Stimulated activated CD8-positive, alpha-beta memory T cell treated with anti-CD3 and anti-CD28 coated beads, Interleukin-12 subunit alpha, Interleukin-12 subunit beta, amount 100 ng/mL, for 1 hour (primary cell): ENCODE results near the gene PHAF1.

Experiments
- DNase-seq: peaks from one replicate; pipeline ENCODE4 v3.0.0-alpha.2; 2020; ENCODE audit warnings: low read depth

PHAF1 gene

DNA sequence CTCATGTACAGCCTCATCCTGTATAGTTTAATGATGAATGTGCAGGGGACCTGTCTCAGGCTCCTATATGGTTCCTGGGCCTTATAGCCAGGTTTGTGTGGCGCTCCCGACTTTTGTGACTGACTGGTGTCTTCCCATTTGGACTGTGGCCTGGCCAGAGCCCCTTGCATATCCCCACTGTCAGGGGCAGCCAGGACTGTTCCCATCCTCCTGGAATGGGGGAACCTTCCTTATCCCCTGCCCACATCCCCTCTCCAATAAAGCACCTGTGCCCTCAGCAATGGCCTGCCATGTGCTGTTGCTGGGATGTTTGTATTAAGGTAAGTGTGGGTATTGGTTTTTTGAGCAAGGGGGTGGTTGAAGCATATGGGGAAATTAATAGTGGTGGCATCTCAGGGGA, 38.5 kb downstream of the PHAF1 start:
- no peak for DNase-seq

DNA sequence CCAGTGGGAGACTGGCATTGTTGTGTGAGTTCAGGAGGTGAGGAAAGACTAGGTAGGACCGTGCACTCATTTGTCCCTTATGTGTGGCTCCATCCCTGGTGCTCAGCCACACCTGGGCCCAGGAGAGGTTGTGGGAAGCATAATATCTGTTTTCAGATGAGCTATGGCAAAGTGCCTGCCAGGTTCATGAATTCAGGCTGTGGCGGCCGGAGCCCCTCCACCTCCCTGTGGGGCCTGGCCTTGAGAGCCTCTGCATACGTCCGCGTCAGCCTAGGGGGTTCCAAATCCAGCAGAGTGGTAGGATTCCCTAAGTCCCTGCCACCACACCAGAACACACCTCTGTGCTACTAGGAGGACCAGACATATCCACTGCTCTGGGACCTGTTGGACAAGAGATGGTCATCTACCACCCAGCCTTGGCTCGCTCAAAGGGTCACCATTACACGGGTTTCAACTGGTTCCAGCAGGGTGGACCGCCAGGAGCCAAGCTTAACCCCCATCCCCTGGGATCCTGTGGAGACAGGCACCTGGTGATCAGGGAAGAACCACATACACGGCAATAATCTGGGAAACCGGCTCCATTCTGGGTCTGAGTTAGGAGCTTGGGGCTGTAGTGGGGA, 39.0 kb downstream of the PHAF1 start:
- no peak for DNase-seq

DNA sequence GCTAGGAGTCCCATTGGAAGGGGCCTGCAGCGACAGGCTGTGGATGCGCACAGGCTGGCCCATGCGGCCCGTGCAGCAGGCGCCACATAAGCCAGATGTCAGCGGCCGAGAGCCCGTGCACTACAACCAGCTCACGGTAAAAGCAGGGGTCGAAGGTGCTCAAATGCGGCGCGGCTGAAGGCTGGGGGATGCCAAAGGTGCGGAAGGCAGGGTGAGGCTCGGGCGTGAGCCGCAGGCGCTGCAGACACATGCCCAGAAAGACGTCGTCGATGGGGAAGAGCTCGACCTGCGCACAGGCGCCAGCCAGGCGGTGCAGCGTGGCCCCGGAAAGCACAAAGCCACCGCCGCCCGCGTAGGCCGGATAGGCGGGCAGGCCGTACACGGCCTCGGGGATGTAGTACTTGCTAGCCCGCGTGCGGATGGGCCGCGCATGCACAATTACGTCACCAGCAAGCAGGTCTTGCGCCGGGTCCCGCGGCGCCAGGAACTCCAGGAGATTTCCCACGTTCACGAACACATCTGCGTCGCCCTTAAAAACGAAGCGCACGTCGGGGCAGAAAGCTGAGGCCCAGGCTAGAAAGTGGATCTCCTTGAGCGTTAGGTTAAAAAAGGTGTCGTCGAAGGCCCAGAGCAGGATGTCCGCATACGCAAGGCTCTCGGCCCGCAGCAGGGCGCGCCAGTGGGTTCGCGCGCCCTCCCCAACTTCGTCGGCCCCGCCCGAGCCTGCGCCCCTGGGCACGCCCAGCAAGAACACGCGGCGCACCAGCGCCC, 39.7 kb downstream of the PHAF1 start:
- no peak for DNase-seq

DNA sequence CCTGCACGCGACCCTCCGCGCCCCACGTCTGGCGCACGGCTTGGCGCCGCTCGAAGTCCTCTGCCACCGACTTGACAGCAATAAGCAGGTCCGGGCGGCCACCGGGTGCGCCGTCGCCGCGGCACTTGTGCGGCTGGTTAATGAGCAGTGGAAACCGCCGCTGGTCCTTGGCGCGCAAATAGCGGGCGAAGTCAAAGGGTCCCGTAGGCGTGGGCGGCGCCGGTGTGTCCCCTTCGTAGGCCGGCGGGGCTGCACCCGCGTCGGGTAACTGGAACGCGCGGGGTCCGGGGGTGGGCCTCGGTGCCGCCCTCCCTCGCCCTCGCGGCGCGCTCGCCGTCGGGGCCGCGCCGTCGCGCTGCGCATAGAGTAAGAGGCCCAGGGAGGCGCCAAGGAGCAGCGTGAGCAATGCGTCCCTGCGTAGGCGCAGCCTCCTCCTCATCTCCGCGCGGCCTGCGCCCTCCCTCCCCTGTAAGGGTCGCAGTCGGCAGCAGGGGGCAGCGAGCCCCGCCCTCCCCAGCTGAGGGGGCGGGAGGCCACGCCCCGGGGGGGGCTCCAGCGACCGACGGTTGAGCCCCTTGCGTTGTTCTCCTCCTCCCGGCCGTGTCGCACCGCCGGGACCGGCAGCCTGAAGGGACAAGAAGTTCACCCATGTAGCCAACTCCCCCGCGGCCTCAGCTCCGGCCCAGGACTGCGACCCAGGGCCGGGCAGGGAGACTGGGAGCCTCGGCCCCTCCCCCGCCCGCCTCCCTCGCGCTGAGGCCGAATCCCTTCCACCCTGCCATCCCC, 40.5 kb downstream of the PHAF1 start:
- no peak for DNase-seq

DNA sequence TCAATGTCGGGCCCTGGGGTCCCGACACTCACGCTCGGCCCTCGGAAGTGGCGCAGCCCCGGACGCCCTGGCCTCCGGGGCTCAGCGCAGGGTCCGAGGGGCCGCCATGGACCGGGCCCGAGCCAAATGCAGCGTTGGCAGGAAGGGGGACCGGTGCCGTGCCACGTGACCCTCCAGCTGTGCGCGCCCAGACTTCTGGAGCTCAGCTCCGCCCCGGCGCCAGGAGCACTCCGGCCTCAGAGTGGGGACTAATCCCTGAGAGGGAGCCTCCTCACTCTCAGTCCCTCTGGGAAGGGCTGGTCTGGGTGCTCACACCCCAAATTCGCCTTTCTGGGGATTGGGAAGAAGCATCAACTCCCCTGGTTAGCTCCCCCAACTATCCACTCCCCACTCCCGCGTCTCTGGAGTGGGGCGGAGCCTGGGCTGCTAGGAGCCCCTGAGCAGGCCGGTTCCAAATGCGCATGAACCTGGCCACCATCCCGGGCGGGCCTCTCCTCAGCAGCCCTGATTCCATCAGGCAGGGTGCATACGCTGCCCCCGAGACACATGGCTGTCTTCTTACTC, 41.2 kb downstream of the PHAF1 start, which contains the start of gene B3GNT9:
B3GNT9 (minus strand) TSS at position 166 of the 564 bp plus-strand sequence. CDS start 513 bp downstream, outside the sequence.
- no peak for DNase-seq

DNA sequence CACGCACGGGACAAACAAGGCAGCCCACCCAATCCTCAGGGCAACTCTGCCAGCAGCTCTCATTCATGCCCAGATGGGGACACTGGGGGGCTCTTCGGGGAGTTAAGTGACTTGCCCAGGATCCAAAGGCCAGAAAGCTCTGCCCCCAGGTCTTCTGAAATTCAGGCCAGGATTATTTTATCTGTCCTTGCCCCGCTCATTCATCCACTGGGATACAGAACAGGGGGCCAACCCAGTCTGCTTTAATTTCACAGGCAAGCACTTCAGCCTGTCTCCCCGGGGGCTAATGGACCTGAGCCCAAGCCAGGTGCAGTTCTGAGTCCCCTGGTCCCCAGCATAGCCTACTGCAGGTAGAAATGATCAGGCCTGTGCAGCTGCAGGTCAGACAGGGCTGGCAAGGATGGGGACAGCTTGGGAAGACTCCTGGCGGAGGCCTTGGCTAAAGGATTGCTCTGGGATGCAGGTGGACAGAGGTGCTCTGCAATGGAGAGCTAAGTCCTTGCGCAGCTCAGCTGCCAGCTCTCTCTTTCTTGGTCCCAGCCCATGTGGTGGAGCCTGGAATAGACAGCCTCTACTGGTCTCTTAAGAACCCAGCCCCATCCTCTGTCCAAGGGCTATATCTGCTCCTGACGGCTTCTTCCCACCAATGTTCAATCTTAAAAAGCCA, 41.8 kb downstream of the PHAF1 start:
- no peak for DNase-seq

DNA sequence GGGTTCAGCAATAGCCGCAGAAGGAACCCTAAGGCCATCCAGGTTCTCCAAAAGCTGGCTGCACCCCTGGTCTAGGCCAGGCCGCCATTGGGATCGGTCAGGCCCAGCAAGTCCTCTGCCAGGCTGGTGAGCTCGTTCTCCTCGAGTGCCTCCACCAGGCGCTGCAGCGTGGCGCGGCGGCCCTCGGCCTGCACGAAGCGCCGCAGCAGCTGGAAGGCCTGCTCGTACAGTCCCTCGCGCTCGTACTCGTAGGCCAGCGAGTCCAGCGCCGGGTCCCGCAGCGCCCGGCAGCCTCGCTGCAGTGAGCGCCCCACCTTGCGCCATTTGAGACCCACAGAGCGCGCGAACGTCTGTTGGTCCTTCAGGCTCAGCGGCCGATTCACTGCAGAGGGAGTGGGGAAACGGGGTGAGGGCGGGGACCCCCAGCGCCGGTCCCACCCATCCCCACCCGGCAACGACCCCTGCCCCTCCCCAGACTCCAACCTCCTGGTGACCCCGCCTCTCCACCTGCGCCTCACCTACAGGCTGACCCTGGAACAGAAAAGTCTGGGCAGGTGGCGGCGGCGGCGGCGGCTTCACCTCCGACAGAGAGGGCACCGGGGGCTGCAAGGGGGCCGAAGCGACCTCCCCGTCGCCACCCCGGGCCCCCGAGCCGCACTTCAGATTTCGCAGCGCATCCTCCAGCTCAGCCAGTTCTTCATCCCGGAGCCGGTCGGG, 45.0 kb downstream of the PHAF1 start:
- no peak for DNase-seq

DNA sequence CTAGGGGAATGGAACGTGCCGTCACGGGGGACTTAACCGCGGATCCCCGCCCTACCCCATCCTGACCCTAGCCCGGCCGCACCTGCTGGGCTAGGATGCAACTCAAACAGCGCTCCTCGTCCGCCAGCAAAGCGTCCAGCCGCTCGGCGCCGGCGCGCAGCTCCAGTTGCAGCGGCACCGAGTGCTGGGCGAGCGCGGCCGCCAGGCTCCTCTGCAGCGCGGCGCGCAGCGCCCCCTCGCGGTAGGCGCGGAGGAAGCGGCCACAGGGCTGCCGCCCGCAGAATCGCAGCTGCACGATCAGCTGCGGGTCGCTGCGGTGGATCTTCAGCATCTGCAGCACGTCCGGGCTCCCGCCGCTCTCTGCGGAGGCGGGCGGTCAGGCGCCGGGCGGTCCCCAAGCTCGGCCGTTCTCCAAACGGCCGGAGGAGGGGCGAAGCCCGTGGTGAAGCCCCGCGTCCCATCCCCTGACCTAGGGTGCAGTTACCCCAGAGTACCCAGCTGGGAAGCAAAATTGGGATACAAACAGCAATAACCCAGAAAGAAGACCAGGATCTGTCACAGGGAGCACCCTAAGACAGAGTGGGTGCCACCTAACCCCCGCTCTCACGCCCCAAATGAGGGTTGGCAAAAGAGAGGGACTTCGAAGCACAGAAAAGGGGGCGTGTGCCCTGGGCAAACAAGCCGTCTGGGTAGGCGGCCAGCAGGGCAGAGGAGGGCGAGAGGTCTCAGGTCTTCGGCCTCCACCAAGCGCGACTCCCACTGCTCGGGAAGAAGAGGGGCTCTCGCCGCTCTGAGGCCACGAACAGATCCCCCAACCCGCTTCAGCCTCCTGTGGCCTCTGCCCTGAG, 45.8 kb downstream of the PHAF1 start:
- DNase-seq: peak; percentile 63

DNA sequence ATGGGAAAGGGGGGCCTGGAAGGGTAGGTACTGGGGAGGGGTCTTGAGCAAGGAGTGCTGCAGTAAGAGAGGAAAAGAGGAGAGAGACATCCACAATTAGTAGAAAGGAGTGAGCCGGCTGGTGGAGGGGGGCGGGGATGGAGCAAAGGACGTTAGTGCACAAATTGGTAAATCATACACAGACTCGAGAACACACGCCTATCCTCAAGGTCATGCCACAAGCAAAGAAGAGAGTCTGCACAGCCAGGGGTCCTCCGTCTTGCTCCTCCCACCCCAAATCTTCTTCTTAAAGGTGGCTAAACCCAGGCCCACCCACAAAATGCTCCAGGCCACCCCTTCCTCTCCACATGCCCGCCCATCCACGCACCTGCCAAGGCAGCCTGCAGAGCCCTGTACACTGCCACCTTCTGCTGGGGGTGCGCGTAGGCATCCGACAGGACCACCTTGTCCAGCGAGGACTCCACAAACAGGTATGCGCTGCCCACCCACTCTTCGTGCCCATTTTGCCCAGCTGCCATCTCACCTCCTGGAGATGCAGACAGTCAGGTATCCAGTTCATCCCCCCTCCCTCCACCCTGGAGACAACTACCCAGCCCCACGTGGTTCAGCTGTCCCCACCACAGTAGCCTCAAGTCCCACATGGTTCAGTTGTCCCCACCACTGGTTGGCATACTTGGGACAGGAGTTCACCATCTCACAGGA, 46.6 kb downstream of the PHAF1 start:
- no peak for DNase-seq

DNA sequence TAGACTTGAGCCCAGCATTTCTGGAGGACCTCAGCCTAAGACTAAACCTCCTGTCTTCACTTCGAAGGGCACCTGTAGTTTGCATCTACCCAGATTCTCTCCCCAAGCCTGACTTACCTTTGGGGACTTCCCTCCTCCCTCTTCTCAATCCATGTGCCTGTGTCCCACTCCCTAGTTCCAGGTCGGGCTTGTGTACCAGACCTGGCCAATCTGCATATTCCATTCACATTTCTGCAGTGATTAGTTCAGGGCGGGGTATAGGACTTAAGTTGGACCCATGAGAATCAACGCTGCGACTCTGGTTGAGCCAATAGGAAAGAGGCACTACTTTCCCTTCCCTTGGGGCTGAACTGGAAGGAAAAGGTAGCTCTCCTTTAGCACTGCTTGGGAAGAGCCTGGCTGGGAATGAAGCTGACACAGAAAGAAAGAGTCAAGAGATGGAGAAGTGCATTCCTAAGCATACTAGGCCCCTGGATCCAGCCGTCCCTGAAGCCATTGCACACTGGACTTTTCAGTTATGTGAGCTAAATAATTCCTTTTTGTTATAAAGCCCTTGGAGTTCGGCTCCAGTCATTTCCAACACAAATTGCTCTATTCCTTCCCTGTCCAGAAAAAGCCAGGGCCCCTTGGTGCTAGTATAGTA, 47.5 kb downstream of the PHAF1 start:
- DNase-seq: no peak

DNA sequence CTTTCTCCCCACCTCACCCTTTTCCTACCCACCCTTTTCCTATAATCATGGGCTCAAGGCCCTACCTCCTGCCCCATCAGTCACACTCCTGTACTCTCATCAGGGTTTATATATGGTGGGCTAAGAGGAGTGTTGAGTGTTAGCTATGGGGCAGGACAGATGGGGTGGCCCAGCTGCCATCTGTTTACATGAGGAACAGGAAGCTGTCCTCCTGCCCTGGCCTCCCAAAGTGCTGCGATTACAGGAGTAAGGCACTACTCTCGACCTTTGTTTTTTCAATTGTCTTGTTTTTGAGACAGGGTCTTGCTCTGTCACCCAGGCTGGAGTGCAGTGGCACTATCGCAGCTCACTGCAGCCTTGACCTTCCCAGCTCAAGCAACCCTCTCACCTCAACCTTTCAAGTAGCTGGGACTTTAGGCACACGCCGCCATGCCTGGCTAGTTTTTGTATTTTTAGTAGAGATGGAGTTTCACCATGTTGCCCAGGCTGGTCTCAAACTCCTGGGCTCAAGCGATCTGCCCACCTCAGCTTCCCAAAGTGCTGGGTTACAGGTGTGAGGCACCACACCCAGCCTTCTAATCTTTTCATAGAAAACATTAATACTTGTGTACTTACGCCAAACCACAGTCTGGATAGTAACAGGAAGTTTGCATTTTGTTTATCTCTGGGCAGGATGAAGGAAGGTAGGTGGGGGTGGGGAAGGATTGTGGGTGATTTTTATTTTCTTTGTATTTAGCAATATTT, 48.3 kb downstream of the PHAF1 start:
- DNase-seq: no peak

DNA sequence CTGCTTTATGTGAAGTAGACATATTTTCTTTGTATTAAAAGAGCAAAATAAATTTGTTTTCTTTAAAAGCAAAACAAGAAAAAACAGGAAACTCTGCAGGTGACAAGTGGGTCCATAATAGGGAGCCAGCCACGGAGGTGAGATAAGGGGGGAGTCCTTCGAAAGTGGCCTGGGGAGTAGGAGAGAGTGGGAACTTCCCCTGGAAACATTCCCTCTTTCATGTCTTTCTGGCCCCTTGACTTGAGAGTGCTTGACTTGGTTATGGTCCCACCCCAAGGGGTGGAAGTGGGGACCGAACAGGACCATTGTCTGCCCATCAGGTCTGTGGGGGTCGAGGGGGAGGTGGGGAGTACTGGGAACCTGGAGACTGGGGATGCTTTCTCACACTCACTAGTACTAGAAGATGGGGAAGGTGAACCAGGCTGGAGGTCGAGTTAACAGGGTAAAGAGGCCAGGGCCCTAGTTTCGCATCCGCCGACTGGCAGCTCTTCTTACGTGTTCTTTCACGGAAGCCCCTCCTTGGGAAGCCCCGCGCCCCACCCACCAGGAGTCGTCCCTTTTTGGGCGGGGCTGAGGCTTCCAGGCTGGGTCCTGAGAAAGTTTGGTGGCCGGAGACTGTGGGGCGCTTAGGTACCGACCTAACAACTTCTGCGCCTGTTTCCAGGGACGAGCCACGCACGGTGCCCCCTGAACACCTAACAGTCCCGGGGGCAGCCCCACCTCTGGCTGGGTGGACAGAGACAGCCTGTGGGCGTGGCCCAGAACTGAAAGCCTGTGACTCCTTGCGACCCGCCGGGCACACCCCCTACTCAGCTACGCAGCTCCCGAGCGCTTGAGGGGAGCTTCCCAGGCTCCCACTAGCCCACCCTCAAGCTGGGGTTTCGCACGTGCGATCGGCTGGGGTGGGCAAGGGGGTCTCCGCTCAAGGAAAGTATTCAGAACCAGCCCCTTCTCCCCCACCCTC, 49.2 kb downstream of the PHAF1 start:
- DNase-seq: peak; percentile 64

DNA sequence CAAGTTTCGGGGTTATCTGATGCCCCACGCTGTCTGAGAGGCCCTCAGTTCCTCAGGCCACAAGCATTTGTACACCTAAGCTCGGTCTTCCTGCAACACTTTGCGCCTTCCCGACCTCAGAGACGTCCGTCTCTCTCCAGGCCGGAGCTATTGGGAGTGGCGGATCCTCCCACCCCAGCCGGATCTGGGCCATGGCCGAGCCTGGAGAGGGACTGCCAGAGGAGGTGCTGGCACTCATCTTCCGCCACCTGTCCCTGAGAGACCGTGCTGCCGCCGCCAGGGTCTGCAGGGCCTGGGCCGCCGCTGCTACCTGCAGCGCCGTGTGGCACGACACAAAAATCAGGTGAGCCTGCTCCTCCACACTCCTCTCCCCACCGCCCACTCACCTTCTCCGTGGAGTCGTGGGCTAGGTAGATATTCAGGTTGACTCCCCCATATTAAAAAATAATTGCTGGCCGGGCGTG, 51.9 kb downstream of the PHAF1 start:
- DNase-seq: no peak

DNA sequence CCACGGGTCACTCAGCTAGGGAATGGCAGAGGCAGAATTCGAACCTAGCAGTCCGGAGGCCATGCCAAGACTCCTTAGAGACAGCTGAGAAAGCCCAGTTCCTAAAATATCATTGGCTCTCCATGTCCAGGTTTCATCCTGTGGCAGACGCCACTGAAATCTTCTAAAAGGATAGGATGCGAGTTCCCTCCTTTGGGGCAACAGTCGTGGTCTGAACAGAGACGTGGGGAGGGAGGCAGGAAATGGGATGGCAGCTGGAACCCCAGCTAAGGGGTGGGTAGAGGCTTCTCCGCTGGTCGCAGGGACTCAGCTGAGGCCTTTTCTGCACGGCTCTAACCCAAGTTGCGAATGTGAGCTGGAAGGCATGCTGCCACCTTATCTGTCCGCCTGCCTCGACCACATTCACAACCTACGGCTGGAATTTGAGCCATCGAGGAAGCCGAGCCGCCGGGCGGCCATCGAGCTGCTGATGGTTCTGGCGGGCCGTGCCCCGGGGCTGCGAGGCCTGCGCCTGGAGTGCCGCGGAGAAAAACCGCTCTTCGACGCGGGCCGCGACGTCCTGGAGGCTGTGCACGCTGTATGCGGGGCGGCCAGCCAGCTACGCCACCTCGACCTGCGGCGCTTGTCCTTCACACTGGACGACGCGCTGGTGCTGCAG, 52.9 kb downstream of the PHAF1 start:
- DNase-seq: no peak

DNA sequence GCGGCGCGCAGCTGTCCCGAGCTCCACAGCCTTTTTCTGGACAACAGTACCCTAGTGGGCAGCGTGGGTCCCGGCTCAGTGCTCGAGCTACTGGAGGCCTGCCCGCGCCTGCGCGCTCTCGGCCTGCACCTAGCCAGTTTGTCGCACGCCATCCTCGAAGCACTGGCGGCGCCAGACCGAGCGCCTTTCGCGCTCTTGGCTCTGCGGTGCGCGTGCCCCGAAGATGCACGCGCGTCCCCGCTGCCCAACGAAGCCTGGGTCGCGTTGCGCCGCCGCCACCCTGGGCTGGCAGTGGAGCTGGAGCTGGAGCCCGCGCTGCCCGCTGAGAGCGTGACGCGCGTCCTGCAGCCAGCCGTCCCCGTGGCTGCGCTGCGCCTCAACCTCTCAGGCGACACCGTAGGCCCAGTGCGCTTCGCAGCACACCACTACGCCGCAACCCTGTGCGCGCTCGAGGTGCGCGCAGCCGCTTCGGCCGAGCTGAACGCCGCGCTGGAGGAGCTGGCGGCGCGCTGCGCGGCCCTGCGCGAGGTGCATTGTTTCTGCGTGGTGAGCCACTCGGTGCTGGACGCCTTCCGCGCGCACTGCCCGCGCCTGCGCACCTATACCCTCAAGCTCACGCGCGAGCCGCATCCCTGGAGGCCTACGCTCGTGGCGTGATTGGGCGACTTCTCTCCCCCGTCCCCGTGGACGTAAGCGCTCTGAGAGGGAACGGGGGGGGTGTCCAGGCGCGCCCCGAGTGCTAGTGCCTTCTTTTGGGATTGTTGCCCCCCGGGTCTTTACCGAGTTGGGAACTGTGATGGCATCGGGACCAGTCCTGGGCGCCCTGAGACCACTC, 53.6 kb downstream of the PHAF1 start:
- no peak for DNase-seq
